Activated CD8-positive, alpha-beta memory T cell treated with anti-CD3 and anti-CD28 coated beads, Interleukin-2, amount 10 ng/mL, durations not matched to agents 7 days and 5 days (primary cell): Measurements from ENCODE around the gene DDIT4. TPM values are rescaled to one million over a fixed set of nuclear protein-coding genes. Genes with fewer than 3 reads are reported as not detected.

Source experiments
- ATAC-seq: fragments of 150-1000 bp; cut with Tn5 transposase; one replicate; pipeline ENCODE4 v1.10.0; 2021; ENCODE audit warnings: moderate library complexity
- CTCF ChIA-PET: fragments of 350-600 bp; sonication (Branson Sonifier 250); formaldehyde crosslinking; loops from one replicate; lab custom pipeline; 2021; ENCODE audit warnings: antibody characterized with exemption; lab: Charles Lee
- DNase-seq: peaks from one replicate; pipeline ENCODE4 v3.0.0-alpha.2; 2020
- H3K27ac Mint-ChIP-seq: one replicate; pipeline ENCODE4 v1.8.0; 2021; ENCODE audit warnings: mild to moderate bottlenecking, mixed read lengths
- H3K27me3 Mint-ChIP-seq: one replicate; pipeline ENCODE4 v1.8.0; 2021; ENCODE audit warnings: mixed read lengths
- H3K36me3 Mint-ChIP-seq: one replicate; pipeline ENCODE4 v1.8.0; 2021; ENCODE audit warnings: mild to moderate bottlenecking, mixed read lengths
- H3K4me1 Mint-ChIP-seq: one replicate; pipeline ENCODE4 v1.8.0; 2021; ENCODE audit warnings: mixed read lengths
- H3K4me3 Mint-ChIP-seq: one replicate; pipeline ENCODE4 v1.8.0; 2021; ENCODE audit warnings: mild to moderate bottlenecking, moderate library complexity, mixed read lengths
- H3K9me3 Mint-ChIP-seq: one replicate; pipeline ENCODE4 v1.8.0; 2022; ENCODE audit warnings: low read depth, mixed read lengths
- total RNA-seq, 2 experiments: library from RNA; stranded (reverse); gene quantifications; one replicate each; pipeline ENCODE4 v1.2.3, GENCODE V29; 2021

The DDIT4 gene
- total RNA-seq, 2 experiments from 2014 or later, result 291 to 293 TPM

GRCh38 chr10:72322030-72322279 lies 48.2 kb downstream of the DDIT4 start:
- H3K9me3 Mint-ChIP-seq, result no peaks in the 10 kb centered on the region

GRCh38 chr10:72322280-72323058 lies 48.7 kb downstream of the DDIT4 start:
- ATAC-seq, result no peak
- Mint-ChIP-seq H3K4me1 (peaks cover 71% of the 10 kb centered on the region), H3K27ac (peak overlapping the region; percentile 100), H3K9me3 (no peaks in the 10 kb centered on the region), H3K27me3 (no peaks in the 10 kb centered on the region), H3K36me3 (peaks cover 10% of the 10 kb centered on the region), H3K4me3 (no peak overlapping the region)
- peak; percentile 60 for DNase-seq
- CTCF ChIA-PET, result interaction anchor here (1.4 to 10.8 kb wide), 6 partner anchors 10 to 100 kb away, joined by 3 to 98 read pairs (median 5); no protein-coding TSS in a partner anchor

More at GRCh38 chr10:72322030-72322279, 48.2 kb downstream of the DDIT4 start:
- no peak for DNase-seq
- CTCF ChIA-PET, result interaction anchor here (1.4 to 10.8 kb wide), 7 partner anchors 10 to 99 kb away, joined by 3 to 98 read pairs (median 6); no protein-coding TSS in a partner anchor
- peaks cover 12% of the 10 kb centered on the region for H3K36me3 Mint-ChIP-seq
- no peak for ATAC-seq
- no peak overlapping the region for H3K4me3 Mint-ChIP-seq
- H3K27ac Mint-ChIP-seq, result peak overlapping the region; percentile 100
- peaks cover 75% of the 10 kb centered on the region for H3K4me1 Mint-ChIP-seq
- H3K27me3 Mint-ChIP-seq, result no peaks in the 10 kb centered on the region

GRCh38 chr10:72323108-72323749 lies 49.5 kb downstream of the DDIT4 start:
- ATAC-seq, result no peak
- CTCF ChIA-PET, result interaction anchor here (1.8 to 10.8 kb wide), 3 partner anchors 9 to 48 kb away, joined by 3 to 98 read pairs (median 6); no protein-coding TSS in a partner anchor
- Mint-ChIP-seq H3K27me3 (no peaks in the 10 kb centered on the region), H3K4me1 (peaks cover 74% of the 10 kb centered on the region), H3K9me3 (no peaks in the 10 kb centered on the region), H3K36me3 (peaks cover 12% of the 10 kb centered on the region), H3K27ac (peak overlapping the region; percentile 100), H3K4me3 (no peak overlapping the region)
- DNase-seq, result no peak

DNA sequence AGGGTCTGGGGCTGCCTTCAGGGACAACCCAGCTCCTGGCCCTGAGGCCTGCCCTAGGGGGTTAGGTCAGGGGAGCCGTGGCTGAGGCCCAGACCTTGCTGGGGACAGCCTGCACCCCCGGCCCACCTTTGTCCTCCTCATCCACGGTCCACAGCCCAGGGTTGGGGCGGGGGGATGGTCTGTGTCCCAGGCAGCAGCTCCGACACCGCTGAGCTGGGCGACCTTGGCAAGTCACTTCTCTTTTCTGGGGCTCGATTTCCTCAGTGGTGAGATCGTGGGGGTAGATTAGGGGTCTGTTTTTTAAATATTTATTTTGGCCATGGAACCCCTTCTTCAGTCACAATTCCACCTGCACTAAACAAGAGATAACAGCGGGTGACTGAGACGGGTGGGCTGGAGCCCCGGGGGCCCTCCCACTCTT lies 50.1 kb downstream of the DDIT4 start:
- Mint-ChIP-seq H3K9me3 (no peaks in the 10 kb centered on the region), H3K27me3 (no peaks in the 10 kb centered on the region), H3K36me3 (peaks cover 9% of the 10 kb centered on the region), H3K27ac (peak overlapping the region; percentile 100), H3K4me3 (no peak overlapping the region), H3K4me1 (peaks cover 74% of the 10 kb centered on the region)
- DNase-seq (no peak), ATAC-seq (no peak)
- CTCF ChIA-PET, result interaction anchor here (1.8 to 10.8 kb wide), 3 partner anchors 8 to 49 kb away, joined by 3 to 98 read pairs (median 6); no protein-coding TSS in a partner anchor

Other genes with a start within 250 kb of the DDIT4 start
- gene SPOCK2, start 185.4 kb upstream of the DDIT4 start, total RNA-seq, result 100 to 1,000 TPM in 1 of 2 experiments, 10 to 100 TPM in 1; 51.9 to 127 TPM
- gene ANAPC16, start 57.9 kb upstream of the DDIT4 start, total RNA-seq, result 10 to 100 TPM; 61.4 to 67.6 TPM
- 10 to 100 TPM; 34.9 to 36.8 TPM for gene ASCC1, start 57.6 kb upstream of the DDIT4 start, total RNA-seq
- gene DNAJB12, start 81.0 kb downstream of the DDIT4 start, total RNA-seq, result 10 to 100 TPM; 25.5 to 31.4 TPM